Natural killer cell (primary cell): ENCODE results near the gene GALNT17. TPM values are rescaled to one million over a fixed set of nuclear protein-coding genes. Genes with fewer than 3 reads are reported as not detected.

Source experiments
- ATAC-seq, 3 donors: fragments of 150-1000 bp in 2 of 3; fragments of 200-7000 bp in 1 of 3; cut with Tn5 transposase; 1 replicate in 1 of 3; 2 replicates in 2 of 3; pipeline ENCODE4 v1.10.0; 2021; ENCODE audit warnings: mild to moderate bottlenecking in 2 of 3, moderate library complexity in 2 of 3
- DNase-seq, 2 donors: peaks; one replicate each; pipeline versions ENCODE4 v3.0.0 to v3.0.0-alpha.2; 2013 to 2021; ENCODE audit warnings: mixed read lengths in 1 of 2
- H3K27ac ChIP-seq: one replicate; pipeline ENCODE4 v1.5.1; 2013; ENCODE audit warnings: mild to moderate bottlenecking, low read length
- H3K27me3 ChIP-seq: one replicate; pipeline ENCODE4 v1.6.1; 2013; ENCODE audit warnings: low read length; ENCODE audit not compliant: control insufficient read depth, insufficient read depth
- H3K36me3 ChIP-seq: one replicate; pipeline ENCODE4 v1.6.1; 2013; ENCODE audit warnings: low read length; ENCODE audit not compliant: control insufficient read depth, insufficient read depth
- H3K4me1 ChIP-seq: one replicate; pipeline ENCODE4 v1.6.1; 2013; ENCODE audit warnings: low read length; ENCODE audit not compliant: control insufficient read depth, insufficient read depth
- H3K4me3 ChIP-seq: one replicate; pipeline ENCODE4 v1.5.1; 2013; ENCODE audit warnings: low read length
- H3K9me3 ChIP-seq: one replicate; pipeline ENCODE4 v1.6.1; 2013; ENCODE audit warnings: low read length; ENCODE audit not compliant: control insufficient read depth, insufficient read depth
- H3K27ac Mint-ChIP-seq, 2 donors: one replicate each; pipeline ENCODE4 v1.8.0; 2022; ENCODE audit warnings: mild to moderate bottlenecking in 2 of 2, mixed read lengths in 2 of 2, moderate library complexity in 1 of 2
- H3K27me3 Mint-ChIP-seq, 2 donors: one replicate each; pipeline ENCODE4 v1.8.0; 2022; ENCODE audit warnings: low read depth in 2 of 2, mixed read lengths in 2 of 2
- H3K36me3 Mint-ChIP-seq: one replicate; pipeline ENCODE4 v1.8.0; 2022; ENCODE audit warnings: mixed read lengths
- H3K4me1 Mint-ChIP-seq, 2 donors: one replicate each; pipeline ENCODE4 v1.8.0; 2022; ENCODE audit warnings: mixed read lengths in 2 of 2
- H3K4me3 Mint-ChIP-seq: one replicate; pipeline ENCODE4 v1.8.0; 2022; ENCODE audit warnings: mild to moderate bottlenecking, moderate library complexity, mixed read lengths
- H3K9me3 Mint-ChIP-seq, 2 donors: one replicate each; pipeline ENCODE4 v1.8.0; 2022; ENCODE audit warnings: mixed read lengths in 2 of 2
- WGBS: methylation state at CpG from one replicate; pipeline ENCODE4 v1.1.7; 2013; ENCODE audit warnings: missing lambda C conversion rate; ENCODE audit not compliant: insufficient coverage; 5-methylcytosine and 5-hydroxymethylcytosine counted together
- intact Hi-C: fragments of 100-400 bp; cut with micrococcal nuclease; formaldehyde crosslinking; loops from one replicate; pipeline ENCODE4 v1.14.2; 2022
- total RNA-seq, 4 donors: library from RNA; stranded (reverse); fragments of 120-200 nt in 1 of 4; gene quantifications; one replicate each; pipeline versions ENCODE4 v1.2.3 to v1.2.4, GENCODE V29; 2013 to 2022
- TF ChIP-seq, protein P1 (sequence below): fragments of 200-600 bp; IDR thresholded peaks from one replicate; pipeline ENCODE4 v1.8.0; 2022; ENCODE audit warnings: antibody characterized with exemption

The GALNT17 gene
- total RNA-seq, 3 donors from 2014 or later (not counting 1 experiment from before 2014, with no cell fraction given): not detected

- intact Hi-C loops: no loop called here
- no peaks in the 10 kb centered on the region for H3K27me3 Mint-ChIP-seq
- H3K4me3 ChIP-seq: no peak overlapping the region
- H3K4me1 ChIP-seq: no peaks in the 10 kb centered on the region
- TF ChIP-seq, protein P1, sequence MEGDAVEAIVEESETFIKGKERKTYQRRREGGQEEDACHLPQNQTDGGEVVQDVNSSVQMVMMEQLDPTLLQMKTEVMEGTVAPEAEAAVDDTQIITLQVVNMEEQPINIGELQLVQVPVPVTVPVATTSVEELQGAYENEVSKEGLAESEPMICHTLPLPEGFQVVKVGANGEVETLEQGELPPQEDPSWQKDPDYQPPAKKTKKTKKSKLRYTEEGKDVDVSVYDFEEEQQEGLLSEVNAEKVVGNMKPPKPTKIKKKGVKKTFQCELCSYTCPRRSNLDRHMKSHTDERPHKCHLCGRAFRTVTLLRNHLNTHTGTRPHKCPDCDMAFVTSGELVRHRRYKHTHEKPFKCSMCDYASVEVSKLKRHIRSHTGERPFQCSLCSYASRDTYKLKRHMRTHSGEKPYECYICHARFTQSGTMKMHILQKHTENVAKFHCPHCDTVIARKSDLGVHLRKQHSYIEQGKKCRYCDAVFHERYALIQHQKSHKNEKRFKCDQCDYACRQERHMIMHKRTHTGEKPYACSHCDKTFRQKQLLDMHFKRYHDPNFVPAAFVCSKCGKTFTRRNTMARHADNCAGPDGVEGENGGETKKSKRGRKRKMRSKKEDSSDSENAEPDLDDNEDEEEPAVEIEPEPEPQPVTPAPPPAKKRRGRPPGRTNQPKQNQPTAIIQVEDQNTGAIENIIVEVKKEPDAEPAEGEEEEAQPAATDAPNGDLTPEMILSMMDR: no peak
- no peaks in the 10 kb centered on the region for H3K27me3 ChIP-seq
- no peak overlapping the region for H3K27ac Mint-ChIP-seq
- H3K9me3 Mint-ChIP-seq: peaks cover 6 to 21% of the 10 kb centered on the region in 2 donors
- peaks cover 3% of the 10 kb centered on the region for H3K9me3 ChIP-seq
- DNase-seq (no peak), ATAC-seq (no peak)
- H3K4me3 Mint-ChIP-seq: no peak overlapping the region
- no peaks in the 10 kb centered on the region for H3K36me3 ChIP-seq
- 77% methylated on average over 11 of the region's 11 CpGs for WGBS
- no peaks in the 10 kb centered on the region for H3K36me3 Mint-ChIP-seq
- H3K27ac ChIP-seq: no peak overlapping the region
- no peaks in the 10 kb centered on the region for H3K4me1 Mint-ChIP-seq
These were observed 151.9 kb downstream of the GALNT17 start for GRCh38 chr7:71283802-71284201.

GRCh38 chr7:71285571-71286145 is 153.7 kb downstream of the GALNT17 start:
- Histone ChIP-seq H3K27me3 (no peaks in the 10 kb centered on the region), H3K4me3 (no peak overlapping the region), H3K9me3 (peaks cover 3% of the 10 kb centered on the region), H3K4me1 (no peaks in the 10 kb centered on the region), H3K27ac (no peak overlapping the region), H3K36me3 (no peaks in the 10 kb centered on the region)
- no peak overlapping the region for H3K27ac Mint-ChIP-seq
- no peak overlapping the region for H3K4me3 Mint-ChIP-seq
- no peaks in the 10 kb centered on the region for H3K36me3 Mint-ChIP-seq
- no peaks in the 10 kb centered on the region for H3K4me1 Mint-ChIP-seq
- TF ChIP-seq, protein P1: no peak
- no peak for ATAC-seq
- DNase-seq: no peak
- intact Hi-C loops: no loop called here
- 91% methylated on average over 3 of the region's 4 CpGs for WGBS
- H3K9me3 Mint-ChIP-seq: peaks cover 0 to 7% of the 10 kb centered on the region in 2 donors
- no peaks in the 10 kb centered on the region for H3K27me3 Mint-ChIP-seq

DNA sequence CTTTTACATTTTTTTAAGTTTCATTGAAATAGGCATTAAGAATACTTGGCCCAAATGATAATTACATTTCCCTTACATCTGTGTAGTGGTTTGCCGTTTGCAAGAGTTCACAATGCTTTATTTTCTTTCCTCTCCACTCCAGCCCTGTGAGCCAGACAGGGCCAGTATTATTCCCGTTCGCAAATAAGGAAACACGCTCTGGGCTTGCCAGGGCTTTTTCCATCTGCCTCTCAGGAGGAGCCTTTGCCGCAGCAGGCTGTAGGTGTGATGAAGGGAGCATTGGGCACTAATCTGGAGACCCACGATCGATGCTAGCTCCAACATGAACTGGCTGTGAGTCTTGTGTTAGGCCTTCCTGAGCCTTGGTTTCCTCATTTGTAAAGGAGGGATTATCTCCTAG is 154.4 kb downstream of the GALNT17 start:
- H3K36me3 ChIP-seq: no peaks in the 10 kb centered on the region
- intact Hi-C loops: no loop called here
- H3K4me1 ChIP-seq: no peaks in the 10 kb centered on the region
- no peaks in the 10 kb centered on the region for H3K4me1 Mint-ChIP-seq
- H3K36me3 Mint-ChIP-seq: no peaks in the 10 kb centered on the region
- no peaks in the 10 kb centered on the region for H3K27me3 ChIP-seq
- TF ChIP-seq, protein P1: no peak
- no peak overlapping the region for H3K4me3 Mint-ChIP-seq
- 91% methylated on average over 7 of the region's 7 CpGs for WGBS
- no peak overlapping the region for H3K27ac ChIP-seq
- peaks cover 3% of the 10 kb centered on the region for H3K9me3 ChIP-seq
- DNase-seq (no peak), ATAC-seq (no peak)
- peaks cover 0 to 5% of the 10 kb centered on the region in 2 donors for H3K9me3 Mint-ChIP-seq
- no peaks in the 10 kb centered on the region for H3K27me3 Mint-ChIP-seq
- no peak overlapping the region for H3K27ac Mint-ChIP-seq
- no peak overlapping the region for H3K4me3 ChIP-seq

GRCh38 chr7:71286924-71287323 is 155.0 kb downstream of the GALNT17 start:
- no peaks in the 10 kb centered on the region for H3K36me3 ChIP-seq
- H3K4me3 Mint-ChIP-seq: no peak overlapping the region
- no peaks in the 10 kb centered on the region for H3K4me1 Mint-ChIP-seq
- H3K27me3 ChIP-seq: no peaks in the 10 kb centered on the region
- no peak overlapping the region for H3K27ac Mint-ChIP-seq
- H3K9me3 Mint-ChIP-seq: peaks cover 0 to 3% of the 10 kb centered on the region in 2 donors
- no peaks in the 10 kb centered on the region for H3K4me1 ChIP-seq
- intact Hi-C loops: no loop called here
- no peaks in the 10 kb centered on the region for H3K27me3 Mint-ChIP-seq
- H3K27ac ChIP-seq: no peak overlapping the region
- WGBS: 88% methylated on average over 9 of the region's 9 CpGs
- H3K9me3 ChIP-seq: peaks cover 3% of the 10 kb centered on the region
- DNase-seq (no peak), ATAC-seq (no peak)
- H3K4me3 ChIP-seq: no peak overlapping the region
- TF ChIP-seq, protein P1: no peak
- H3K36me3 Mint-ChIP-seq: no peaks in the 10 kb centered on the region
